Measurements from ENCODE around the gene ZNF577. TPM values are rescaled to one million over a fixed set of nuclear protein-coding genes. Genes with fewer than 3 reads are reported as not detected.

ZNF577 gene
- total RNA-seq, 2 donors from 2014 or later, result 14.5 to 30.4 TPM

DNA sequence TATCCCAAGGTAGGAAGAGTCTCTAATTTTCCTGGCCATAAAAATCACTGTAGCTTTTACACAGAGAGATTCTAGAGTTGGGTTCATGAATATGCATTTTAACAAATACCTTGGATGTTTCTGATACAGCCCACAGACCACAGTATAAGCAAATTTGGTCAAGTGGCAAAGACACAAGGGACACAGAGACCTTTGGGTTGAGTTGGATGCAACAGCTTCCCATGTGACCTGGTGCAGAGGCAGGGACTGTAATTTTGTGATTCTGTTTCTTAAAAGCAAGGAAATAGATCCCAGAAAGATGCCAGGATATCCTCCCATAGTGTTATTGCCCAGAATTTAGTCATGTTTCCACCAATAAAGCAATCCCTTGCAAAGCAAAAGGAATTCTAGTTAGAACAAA lies 65.8 kb downstream of the ZNF577 start:
- no peak for ATAC-seq (ENCODE audit: insufficient number of reproducible peaks, low FRiP score, low read depth)
- no peak overlapping the region for H3K4me3 ChIP-seq

DNA sequence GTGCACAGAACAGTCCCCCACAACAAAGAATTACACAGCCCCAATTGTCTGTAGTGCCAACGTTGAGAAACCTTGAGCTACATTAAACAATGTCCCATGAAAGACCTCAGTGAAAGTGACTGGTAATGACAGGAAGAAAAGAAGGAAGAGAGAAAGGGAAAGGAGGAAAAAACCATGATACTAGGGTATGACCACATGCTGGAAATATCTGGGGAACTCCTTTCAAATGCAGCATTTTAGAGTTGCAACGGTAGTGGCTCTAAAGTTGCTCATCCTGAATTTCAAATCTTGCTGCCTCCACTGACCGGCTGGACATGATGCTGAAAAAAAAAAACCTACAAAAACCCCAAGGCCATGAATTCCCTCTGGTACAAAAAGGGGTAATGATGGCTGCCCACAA lies 66.3 kb downstream of the ZNF577 start:
- peaks cover 9 to 11% of the 10 kb centered on the region in 2 donors for H3K4me1 ChIP-seq (ENCODE audit: control insufficient read depth in 1 of 2, low read depth in 2 of 2)
- no peak overlapping the region for H3K4me3 ChIP-seq
- H3K27me3 ChIP-seq (replicated peaks; ENCODE audit: insufficient read depth), result no peaks in the 10 kb centered on the region
- DNase-seq (ENCODE audit: low spot score) (no peak), ATAC-seq (ENCODE audit: insufficient number of reproducible peaks, low FRiP score, low read depth) (no peak)
- TF ChIP-seq, protein P1, sequence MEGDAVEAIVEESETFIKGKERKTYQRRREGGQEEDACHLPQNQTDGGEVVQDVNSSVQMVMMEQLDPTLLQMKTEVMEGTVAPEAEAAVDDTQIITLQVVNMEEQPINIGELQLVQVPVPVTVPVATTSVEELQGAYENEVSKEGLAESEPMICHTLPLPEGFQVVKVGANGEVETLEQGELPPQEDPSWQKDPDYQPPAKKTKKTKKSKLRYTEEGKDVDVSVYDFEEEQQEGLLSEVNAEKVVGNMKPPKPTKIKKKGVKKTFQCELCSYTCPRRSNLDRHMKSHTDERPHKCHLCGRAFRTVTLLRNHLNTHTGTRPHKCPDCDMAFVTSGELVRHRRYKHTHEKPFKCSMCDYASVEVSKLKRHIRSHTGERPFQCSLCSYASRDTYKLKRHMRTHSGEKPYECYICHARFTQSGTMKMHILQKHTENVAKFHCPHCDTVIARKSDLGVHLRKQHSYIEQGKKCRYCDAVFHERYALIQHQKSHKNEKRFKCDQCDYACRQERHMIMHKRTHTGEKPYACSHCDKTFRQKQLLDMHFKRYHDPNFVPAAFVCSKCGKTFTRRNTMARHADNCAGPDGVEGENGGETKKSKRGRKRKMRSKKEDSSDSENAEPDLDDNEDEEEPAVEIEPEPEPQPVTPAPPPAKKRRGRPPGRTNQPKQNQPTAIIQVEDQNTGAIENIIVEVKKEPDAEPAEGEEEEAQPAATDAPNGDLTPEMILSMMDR (IDR thresholded peaks at IDR 0.05), result no peak
- H3K36me3 ChIP-seq, result no peaks in the 10 kb centered on the region
- H3K9me3 ChIP-seq, result no peaks in the 10 kb centered on the region
- no peak overlapping the region for H3K27ac ChIP-seq

More for the DNA sequence above, 65.8 kb downstream of the ZNF577 start:
- TF ChIP-seq, protein P1 (IDR thresholded peaks at IDR 0.05), result no peak
- peaks cover 7 to 11% of the 10 kb centered on the region in 2 donors for H3K4me1 ChIP-seq (ENCODE audit: control insufficient read depth in 1 of 2, low read depth in 2 of 2)
- no peaks in the 10 kb centered on the region for H3K27me3 ChIP-seq (replicated peaks; ENCODE audit: insufficient read depth)
- H3K36me3 ChIP-seq, result no peaks in the 10 kb centered on the region
- H3K27ac ChIP-seq, result no peak overlapping the region
- no peak for DNase-seq (ENCODE audit: low spot score)
- no peaks in the 10 kb centered on the region for H3K9me3 ChIP-seq

Other genes with a start within 250 kb of the ZNF577 start
- 10 to 100 TPM in 1 of 2 donors, 1 to 10 TPM in 1; 4.6 to 12.6 TPM for gene SIGLEC14, start 241.1 kb downstream of the ZNF577 start, total RNA-seq
- gene SPACA6, start 194.6 kb downstream of the ZNF577 start, total RNA-seq, result 10 to 100 TPM; 24.1 to 72.4 TPM
- 10 to 100 TPM in 1 of 2 donors, 1 to 10 TPM in 1; 1.6 to 74.8 TPM for gene HAS1, start 164.0 kb downstream of the ZNF577 start, total RNA-seq
- gene FPR1, start 136.1 kb downstream of the ZNF577 start, total RNA-seq, result 10 to 100 TPM; 30.2 to 39.3 TPM
- gene FPR2, start 126.8 kb downstream of the ZNF577 start, total RNA-seq, result 1 to 10 TPM; 2.2 to 5.9 TPM
- gene FPR3, start 92.8 kb downstream of the ZNF577 start, total RNA-seq, result 10 to 100 TPM; 11.1 to 18.0 TPM
- 10 to 100 TPM in 1 of 2 donors, 1 to 10 TPM in 1; 6.6 to 20.2 TPM for gene ZNF649, start 17.1 kb upstream of the ZNF577 start, total RNA-seq
- gene ZNF613, start 39.5 kb upstream of the ZNF577 start, total RNA-seq, result 1 to 10 TPM; 2.0 to 2.2 TPM
- gene ZNF350, start 98.9 kb upstream of the ZNF577 start, total RNA-seq, result 10 to 100 TPM in 1 of 2 donors, 1 to 10 TPM in 1; 7.3 to 15.4 TPM
- gene ZNF615, start 120.3 kb upstream of the ZNF577 start, total RNA-seq, result 10 to 100 TPM in 1 of 2 donors, 1 to 10 TPM in 1; 4.7 to 19.8 TPM
- gene ZNF614, start 140.4 kb upstream of the ZNF577 start, total RNA-seq, result 10 to 100 TPM in 1 of 2 donors, 1 to 10 TPM in 1; 3.9 to 11.6 TPM
- gene ZNF432, start 160.9 kb upstream of the ZNF577 start, total RNA-seq, result 10 to 100 TPM in 1 of 2 donors, 1 to 10 TPM in 1; 8.9 to 30.1 TPM
- gene ZNF841, start 207.8 kb upstream of the ZNF577 start, total RNA-seq, result 100 to 1,000 TPM in 1 of 2 donors, 10 to 100 TPM in 1; 46.3 to 105 TPM